Activated CD8-positive, alpha-beta memory T cell treated with anti-CD3 and anti-CD28 coated beads for 48 hours (primary cell): ENCODE measurements around the gene SERPINA9.
A peak's percentile ranks its signal among the peaks of the same experiment; 100 is the strongest.
"Not testable (repeated sequence)": the region's sequence is repeated elsewhere in the genome, so short reads cannot be mapped to it uniquely, and the experiment has no call there.

Experiments
- DNase-seq, 3 experiments: peaks; one replicate each; pipeline ENCODE4 v3.0.0-alpha.2; 2020; ENCODE audit warnings: low read depth in 2 of 3, low spot score in 2 of 3

The SERPINA9 gene

GRCh38 chr14:94428610-94429009 lies 47.4 kb downstream of the SERPINA9 start:
- no peak for DNase-seq

DNA sequence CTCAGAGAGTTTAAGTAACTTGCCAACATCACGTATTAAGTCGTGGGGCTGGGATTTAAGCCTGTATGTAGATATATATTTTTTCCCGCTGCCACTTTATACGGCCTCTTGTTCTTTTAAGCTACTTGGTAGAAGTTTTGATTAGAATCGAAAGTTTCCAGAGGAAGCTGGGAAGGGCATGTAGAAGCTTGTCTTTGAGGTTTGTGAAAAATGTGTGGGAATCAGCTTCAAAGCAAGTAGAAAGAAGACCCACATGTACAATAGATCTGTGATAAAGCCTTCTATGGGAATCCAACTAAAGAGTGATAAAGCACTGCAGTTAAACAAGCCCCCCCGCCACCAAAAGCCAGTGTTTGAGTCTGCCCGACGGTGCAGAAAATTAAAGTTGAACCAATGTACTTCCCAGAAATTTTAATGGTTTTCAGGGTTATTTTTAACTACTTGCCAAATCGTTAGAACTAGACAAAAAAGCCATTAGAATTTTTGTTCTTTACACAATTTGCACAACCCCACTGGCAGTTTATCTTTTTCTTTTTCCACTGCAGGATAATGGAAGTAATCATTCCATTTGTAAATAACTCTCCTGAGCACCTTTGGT lies 48.9 kb downstream of the SERPINA9 start:
- DNase-seq = no peak

- DNase-seq = no peak
Measured at GRCh38 chr14:94426526-94426925, 49.5 kb downstream of the SERPINA9 start.

- no peak for DNase-seq
Measured at GRCh38 chr14:94424371-94424770, 51.6 kb downstream of the SERPINA9 start.

DNA sequence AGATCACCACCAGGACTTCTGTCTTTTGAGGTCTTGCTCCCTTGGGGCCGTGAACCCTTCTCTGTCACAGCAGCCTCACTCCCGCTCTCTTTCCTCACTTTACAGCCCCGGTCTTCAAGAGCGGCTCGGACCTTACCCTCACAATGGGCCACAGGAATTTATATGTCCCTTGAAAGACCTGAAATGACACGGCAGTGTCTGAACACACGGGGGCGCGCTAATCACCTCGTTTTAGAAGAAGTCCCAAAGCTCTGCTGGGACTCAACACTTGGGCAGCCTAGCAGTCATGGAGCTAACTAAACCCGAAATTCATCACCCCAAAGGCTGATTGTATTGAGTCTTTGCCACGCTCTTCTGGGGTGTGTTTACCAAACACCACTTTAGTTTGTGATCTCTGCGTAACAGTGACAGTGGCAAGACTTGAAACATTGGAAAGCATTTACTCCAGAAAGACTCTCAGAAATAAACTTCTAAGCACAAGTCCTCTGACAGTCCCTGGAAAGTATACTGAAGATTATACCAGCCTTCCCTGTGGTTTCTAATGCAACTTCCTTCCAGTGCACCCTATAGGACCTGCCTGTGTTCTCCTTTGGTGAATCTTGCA lies 52.4 kb downstream of the SERPINA9 start:
- DNase-seq = peak in 2 of 3 experiments; percentile 10 to 14

- no peak for DNase-seq
Measured at GRCh38 chr14:94421316-94421715, 54.7 kb downstream of the SERPINA9 start.

GRCh38 chr14:94417497-94418205 lies 58.3 kb downstream of the SERPINA9 start:
- DNase-seq = not testable (repeated sequence)
